HCT116 (cell line): ENCODE data around the gene TNPO2.

Experiments used
- ATF3 ChIP-seq: IDR thresholded peaks from 2 replicates; pipeline ENCODE4 v1.6.1; 2012
- CTCF ChIP-seq, 3 experiments: fragments of 200-600 bp in 1 of 3; sonication (generic) in 1 of 3; IDR thresholded peaks in 2 of 3; conservative IDR thresholded peaks in 1 of 3; 2 replicates each; pipeline ENCODE4 v1.5.1; 2012 to 2017; ENCODE audit warnings: low read depth in 2 of 3, low read length in 2 of 3, antibody characterized with exemption in 1 of 3, borderline replicate concordance in 1 of 3, control low read depth in 1 of 3, mild to moderate bottlenecking in 1 of 3, mixed read lengths in 1 of 3, mixed run types in 1 of 3, moderate library complexity in 1 of 3; ENCODE audit not compliant: insufficient read depth in 1 of 3
- MAX ChIP-seq: IDR thresholded peaks from 2 replicates; pipeline ENCODE4 v1.6.1; 2012
- POLR2A ChIP-seq: IDR thresholded peaks from 2 replicates; pipeline ENCODE4 v1.7.0; 2011; ENCODE audit warnings: borderline replicate concordance; ENCODE audit not compliant: insufficient read depth, insufficient read length; ENCODE audit errors: extremely low read depth
- POLR2AphosphoS5 ChIP-seq: IDR thresholded peaks from 2 replicates; pipeline ENCODE4 v1.6.1; 2011; ENCODE audit warnings: mild to moderate bottlenecking, low read depth, low read length, moderate library complexity
- RAD21 ChIP-seq: IDR thresholded peaks from 2 replicates; pipeline ENCODE4 v1.6.1; 2012; ENCODE audit warnings: low read depth, mild to moderate bottlenecking
- SIN3A ChIP-seq: IDR thresholded peaks from 2 replicates; pipeline ENCODE4 v1.6.1; 2012; ENCODE audit warnings: low read depth
- ZNF274 ChIP-seq: fragments of 200-500 bp; sonication (Bioruptor generic); IDR thresholded peaks from 2 replicates; pipeline ENCODE4 v1.6.1; 2014; ENCODE audit warnings: mild to moderate bottlenecking, low read depth, low read length, inconsistent platforms

DNA sequence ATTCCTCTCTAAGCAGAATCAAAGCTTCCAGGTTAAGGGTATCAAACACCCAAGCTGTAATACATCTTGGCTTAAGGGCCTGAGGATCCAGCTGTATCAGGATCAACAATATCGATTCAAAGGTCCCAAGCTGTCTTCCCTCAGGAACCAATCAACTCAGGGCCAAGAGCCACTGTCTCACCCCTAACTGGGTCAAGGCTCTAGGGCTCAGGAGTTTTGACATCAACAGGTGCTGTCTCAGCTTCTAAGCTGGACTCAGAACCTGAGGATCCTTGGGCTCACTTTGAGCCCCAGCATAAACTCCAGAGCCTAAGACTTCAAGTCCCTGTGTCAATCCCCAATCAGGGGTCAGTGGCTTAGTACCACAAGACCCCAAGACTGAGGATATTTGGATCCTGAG is 28.2 kb downstream of the TNPO2 start:
- TF ChIP-seq ZNF274, result no peak
- no peak for TF ChIP-seq CTCF (IDR thresholded peaks at IDR 0.05 in 2 of 3, conservative IDR thresholded peaks at IDR 0.05 in 1 of 3; ENCODE audit: borderline replicate concordance in 1 of 3, insufficient read depth in 1 of 3, low read depth in 2 of 3, low read length in 2 of 3)
- TF ChIP-seq RAD21, result no peak
- no peak for TF ChIP-seq POLR2AphosphoS5
- TF ChIP-seq SIN3A, result no peak
- no peak for TF ChIP-seq POLR2A
- TF ChIP-seq MAX, result no peak
- no peak for TF ChIP-seq ATF3
